ENCODE measurements around the gene RPS6KA6. TPM values are rescaled to one million over a fixed set of nuclear protein-coding genes. Genes with fewer than 3 reads are reported as not detected.
A peak's percentile ranks its signal among the peaks of the same experiment; 100 is the strongest.

Gene RPS6KA6
- total RNA-seq: 1 to 10 TPM in 1 of 2 donors, under 1 TPM in 1; 0.24 to 1.5 TPM

- DNase-seq: no peak
- H3K27ac Mint-ChIP-seq: no peak within 1 kb of the TSS
- peak; percentile 39 to 55 for ATAC-seq (replicated peaks in 1 of 2)
- peak within 1 kb of the TSS; percentile 54 to 72 for H3K4me3 Mint-ChIP-seq
- no peaks in the 10 kb centered on the region for H3K4me1 Mint-ChIP-seq (ENCODE audit: low read depth)
- H3K27me3 Mint-ChIP-seq (ENCODE audit: low read depth): peaks cover 44% of the 10 kb centered on the region
- H3K9me3 Mint-ChIP-seq: peaks cover 3 to 4% of the 10 kb centered on the region in 2 donors
- peaks cover 0 to 2% of the 10 kb centered on the region in 2 donors for H3K36me3 Mint-ChIP-seq (ENCODE audit: insufficient read depth in 2 of 2)
These were observed at the start of gene RPS6KA6 for GRCh38 chrX:84187533-84188319. TSS of gene RPS6KA6 (minus strand) at chrX:84188199. CDS start at chrX:84187899, 300 bp downstream.

- Mint-ChIP-seq H3K9me3 (no peaks in the 10 kb centered on the region), H3K4me3 (no peak overlapping the region), H3K36me3 (ENCODE audit: insufficient read depth in 2 of 2) (no peaks in the 10 kb centered on the region), H3K4me1 (ENCODE audit: low read depth) (no peaks in the 10 kb centered on the region), H3K27ac (no peak overlapping the region), H3K27me3 (ENCODE audit: low read depth) (peaks cover under 1% of the 10 kb centered on the region)
- DNase-seq: no peak
- no peak for ATAC-seq (replicated peaks in 1 of 2)
These were observed 36.7 kb upstream of the RPS6KA6 start for GRCh38 chrX:84224741-84225140.

- Mint-ChIP-seq H3K4me1 (ENCODE audit: low read depth) (no peaks in the 10 kb centered on the region), H3K36me3 (ENCODE audit: insufficient read depth in 2 of 2) (no peaks in the 10 kb centered on the region), H3K9me3 (peaks cover 0 to 2% of the 10 kb centered on the region in 2 donors), H3K27me3 (ENCODE audit: low read depth) (peaks cover 6% of the 10 kb centered on the region), H3K4me3 (no peak overlapping the region), H3K27ac (no peak overlapping the region)
- DNase-seq: no peak
- ATAC-seq (replicated peaks in 1 of 2): no peak
These were observed 35.3 kb upstream of the RPS6KA6 start for GRCh38 chrX:84223261-84223660.

- Mint-ChIP-seq H3K27me3 (ENCODE audit: low read depth) (peaks cover 6% of the 10 kb centered on the region), H3K9me3 (peaks cover 0 to 2% of the 10 kb centered on the region in 2 donors), H3K27ac (no peak overlapping the region), H3K4me1 (ENCODE audit: low read depth) (no peaks in the 10 kb centered on the region), H3K36me3 (ENCODE audit: insufficient read depth in 2 of 2) (no peaks in the 10 kb centered on the region), H3K4me3 (no peak overlapping the region)
- no peak for ATAC-seq (replicated peaks in 1 of 2)
- DNase-seq: no peak
These were observed 33.2 kb upstream of the RPS6KA6 start for GRCh38 chrX:84221181-84221580.

GRCh38 chrX:84219551-84219950 is 31.6 kb upstream of the RPS6KA6 start:
- Mint-ChIP-seq H3K27me3 (ENCODE audit: low read depth) (peaks cover 6% of the 10 kb centered on the region), H3K9me3 (peaks cover 0 to 2% of the 10 kb centered on the region in 2 donors), H3K36me3 (ENCODE audit: insufficient read depth in 2 of 2) (no peaks in the 10 kb centered on the region), H3K4me1 (ENCODE audit: low read depth) (no peaks in the 10 kb centered on the region), H3K27ac (no peak overlapping the region), H3K4me3 (no peak overlapping the region)
- ATAC-seq (replicated peaks in 1 of 2) (no peak), DNase-seq (no peak)

GRCh38 chrX:84218726-84219125 is 30.7 kb upstream of the RPS6KA6 start:
- no peak for DNase-seq
- no peak overlapping the region for H3K27ac Mint-ChIP-seq
- H3K36me3 Mint-ChIP-seq (ENCODE audit: insufficient read depth in 2 of 2): no peaks in the 10 kb centered on the region
- H3K9me3 Mint-ChIP-seq: peaks cover 0 to 2% of the 10 kb centered on the region in 2 donors
- H3K4me3 Mint-ChIP-seq: no peak overlapping the region
- ATAC-seq (replicated peaks in 1 of 2): no peak
- H3K27me3 Mint-ChIP-seq (ENCODE audit: low read depth): peaks cover 6% of the 10 kb centered on the region
- H3K4me1 Mint-ChIP-seq (ENCODE audit: low read depth): no peaks in the 10 kb centered on the region

- DNase-seq (no peak), ATAC-seq (replicated peaks in 1 of 2) (no peak)
- peaks cover 6% of the 10 kb centered on the region for H3K27me3 Mint-ChIP-seq (ENCODE audit: low read depth)
- H3K9me3 Mint-ChIP-seq: peaks cover 0 to 3% of the 10 kb centered on the region in 2 donors
- no peaks in the 10 kb centered on the region for H3K36me3 Mint-ChIP-seq (ENCODE audit: insufficient read depth in 2 of 2)
- no peak overlapping the region for H3K27ac Mint-ChIP-seq
- no peak overlapping the region for H3K4me3 Mint-ChIP-seq
- no peaks in the 10 kb centered on the region for H3K4me1 Mint-ChIP-seq (ENCODE audit: low read depth)
These were observed 28.9 kb upstream of the RPS6KA6 start for GRCh38 chrX:84216881-84217280.

- no peak overlapping the region for H3K27ac Mint-ChIP-seq
- no peak overlapping the region for H3K4me3 Mint-ChIP-seq
- H3K4me1 Mint-ChIP-seq (ENCODE audit: low read depth): no peaks in the 10 kb centered on the region
- H3K9me3 Mint-ChIP-seq: peaks cover 0 to 3% of the 10 kb centered on the region in 2 donors
- ATAC-seq (replicated peaks in 1 of 2) (no peak), DNase-seq (no peak)
- peaks cover 6% of the 10 kb centered on the region for H3K27me3 Mint-ChIP-seq (ENCODE audit: low read depth)
- H3K36me3 Mint-ChIP-seq (ENCODE audit: insufficient read depth in 2 of 2): no peaks in the 10 kb centered on the region
These were observed 28.4 kb upstream of the RPS6KA6 start for GRCh38 chrX:84216406-84216805.

- H3K4me1 Mint-ChIP-seq (ENCODE audit: low read depth): no peaks in the 10 kb centered on the region
- DNase-seq (no peak), ATAC-seq (replicated peaks in 1 of 2) (no peak)
- H3K27me3 Mint-ChIP-seq (ENCODE audit: low read depth): peaks cover 6% of the 10 kb centered on the region
- no peak overlapping the region for H3K4me3 Mint-ChIP-seq
- H3K27ac Mint-ChIP-seq: no peak overlapping the region
- H3K9me3 Mint-ChIP-seq: peaks cover 3 to 4% of the 10 kb centered on the region in 2 donors
- H3K36me3 Mint-ChIP-seq (ENCODE audit: insufficient read depth in 2 of 2): no peaks in the 10 kb centered on the region
These were observed 17.3 kb upstream of the RPS6KA6 start for GRCh38 chrX:84205276-84205675.

- H3K36me3 Mint-ChIP-seq (ENCODE audit: insufficient read depth in 2 of 2): no peaks in the 10 kb centered on the region
- DNase-seq (no peak), ATAC-seq (replicated peaks in 1 of 2) (no peak)
- no peak overlapping the region for H3K27ac Mint-ChIP-seq
- H3K9me3 Mint-ChIP-seq: peaks cover 3 to 5% of the 10 kb centered on the region in 2 donors
- H3K27me3 Mint-ChIP-seq (ENCODE audit: low read depth): peaks cover 6% of the 10 kb centered on the region
- no peaks in the 10 kb centered on the region for H3K4me1 Mint-ChIP-seq (ENCODE audit: low read depth)
- H3K4me3 Mint-ChIP-seq: no peak overlapping the region
These were observed 11.7 kb upstream of the RPS6KA6 start for GRCh38 chrX:84199688-84200087.

GRCh38 chrX:84197550-84197949 is 9.6 kb upstream of the RPS6KA6 start:
- ATAC-seq (replicated peaks in 1 of 2) (no peak), DNase-seq (no peak)
- Mint-ChIP-seq H3K36me3 (ENCODE audit: insufficient read depth in 2 of 2) (no peaks in the 10 kb centered on the region), H3K27me3 (ENCODE audit: low read depth) (peaks cover 6% of the 10 kb centered on the region), H3K27ac (no peak overlapping the region), H3K4me1 (ENCODE audit: low read depth) (no peaks in the 10 kb centered on the region), H3K9me3 (peaks cover 3 to 5% of the 10 kb centered on the region in 2 donors), H3K4me3 (no peak overlapping the region)

- ATAC-seq (replicated peaks in 1 of 2): no peak
- no peak for DNase-seq
- Mint-ChIP-seq H3K4me1 (ENCODE audit: low read depth) (no peaks in the 10 kb centered on the region), H3K4me3 (no peak overlapping the region), H3K9me3 (peaks cover 3 to 4% of the 10 kb centered on the region in 2 donors), H3K27ac (no peak overlapping the region), H3K27me3 (ENCODE audit: low read depth) (peaks cover 19% of the 10 kb centered on the region), H3K36me3 (ENCODE audit: insufficient read depth in 2 of 2) (no peaks in the 10 kb centered on the region)
These were observed 4.0 kb upstream of the RPS6KA6 start for GRCh38 chrX:84192006-84192405.

- DNase-seq: no peak
- no peak overlapping the region for H3K27ac Mint-ChIP-seq
- peaks cover 35% of the 10 kb centered on the region for H3K27me3 Mint-ChIP-seq (ENCODE audit: low read depth)
- ATAC-seq (replicated peaks in 1 of 2): no peak
- H3K36me3 Mint-ChIP-seq (ENCODE audit: insufficient read depth in 2 of 2): peaks cover 0 to 2% of the 10 kb centered on the region in 2 donors
- H3K9me3 Mint-ChIP-seq: peaks cover 2 to 4% of the 10 kb centered on the region in 2 donors
- no peaks in the 10 kb centered on the region for H3K4me1 Mint-ChIP-seq (ENCODE audit: low read depth)
- H3K4me3 Mint-ChIP-seq: no peak overlapping the region
These were observed 1.1 kb upstream of the RPS6KA6 start for GRCh38 chrX:84189125-84189524.
